Endometrial microvascular endothelial cells (primary cell): ENCODE results near the gene PRICKLE2. TPM values are rescaled to one million over a fixed set of nuclear protein-coding genes. Genes with fewer than 3 reads are reported as not detected.

Experiments
- in situ Hi-C: cut with HindIII; loops from 2 replicates; pipeline ENCODE4 v1.10.0; 2017; ENCODE audit warnings: low sequenced_read_pairs, low pct_unique_long_range_greater_than_20kb; ENCODE audit errors: inconsistent ontology term
- total RNA-seq: library from RNA; depleted of rRNA; stranded (reverse); fragments of >200 nt; gene quantifications from one replicate; pipeline ENCODE4 v1.2.3, GENCODE V29; 2015; ENCODE audit errors: inconsistent ontology term

Gene PRICKLE2
- total RNA-seq, 1 donor from 2014 or later: 0.56 TPM

DNA sequence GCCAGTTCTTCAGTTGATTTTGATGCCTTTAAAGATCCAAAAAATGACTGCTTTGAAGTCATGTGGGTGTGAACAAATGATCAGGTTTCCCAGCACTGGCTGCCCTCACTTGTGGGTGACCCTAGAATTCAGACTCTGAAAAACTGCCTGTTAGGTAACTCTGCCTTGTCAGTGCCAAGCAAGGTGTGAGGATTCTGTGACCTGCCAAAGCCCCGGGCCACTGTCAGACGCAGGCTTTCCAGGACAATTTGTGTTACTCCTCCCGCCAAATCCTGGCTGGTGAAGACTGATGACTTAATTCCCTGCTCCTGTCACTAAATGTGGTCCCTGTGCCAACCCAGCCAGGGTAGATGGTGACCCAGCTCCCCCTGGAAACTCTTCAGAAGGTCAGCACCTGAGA lies 102.8 kb downstream of the PRICKLE2 start:
- in situ Hi-C loops: no loop called here

DNA sequence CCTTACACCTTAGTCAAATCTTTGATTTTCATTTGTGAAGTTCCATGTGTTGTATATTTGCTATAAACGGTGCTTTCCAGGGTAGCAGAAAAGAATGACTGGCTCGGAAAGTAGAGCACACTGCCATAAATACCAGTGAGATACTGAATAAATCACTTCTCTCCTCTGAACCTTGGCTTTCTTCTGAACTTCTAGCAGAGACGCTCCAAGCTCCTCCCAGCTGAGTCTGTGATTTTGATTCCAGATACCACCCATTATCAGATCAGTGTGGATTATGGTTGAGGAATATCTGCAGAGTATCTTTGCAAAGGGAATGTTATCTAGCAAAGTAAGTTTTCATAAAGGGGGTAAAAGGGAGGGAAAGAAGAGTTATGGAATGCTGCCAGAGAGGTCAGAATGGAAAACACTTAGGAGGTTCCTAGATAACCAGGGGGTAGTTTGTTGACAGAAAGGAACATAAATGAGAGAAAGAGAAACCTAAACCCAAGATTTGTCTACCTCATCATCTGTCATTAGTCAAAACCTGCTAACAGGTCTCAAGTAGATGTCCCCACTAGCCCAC lies 103.4 kb downstream of the PRICKLE2 start:
- in situ Hi-C loops: no loop called here

DNA sequence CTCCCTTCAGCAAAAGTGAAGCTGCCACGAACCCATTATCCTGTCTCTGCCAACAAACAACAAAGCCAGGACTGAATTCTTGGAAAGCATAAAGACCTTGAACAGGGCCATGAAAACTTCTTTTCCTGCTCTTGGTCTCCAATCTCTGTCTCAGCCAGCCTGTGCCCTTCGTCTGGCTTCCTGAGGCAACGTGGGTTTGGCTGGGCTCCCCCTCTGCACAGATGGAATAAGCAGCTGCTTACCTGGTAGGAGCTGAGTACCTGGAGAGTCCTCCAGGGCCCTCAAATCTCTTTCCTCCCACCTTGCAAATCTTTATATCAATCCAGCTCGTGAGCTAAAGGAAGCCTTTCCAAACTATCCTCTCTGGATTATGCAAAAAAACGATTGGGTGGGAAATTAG lies 104.4 kb downstream of the PRICKLE2 start:
- in situ Hi-C loops: no loop called here

DNA sequence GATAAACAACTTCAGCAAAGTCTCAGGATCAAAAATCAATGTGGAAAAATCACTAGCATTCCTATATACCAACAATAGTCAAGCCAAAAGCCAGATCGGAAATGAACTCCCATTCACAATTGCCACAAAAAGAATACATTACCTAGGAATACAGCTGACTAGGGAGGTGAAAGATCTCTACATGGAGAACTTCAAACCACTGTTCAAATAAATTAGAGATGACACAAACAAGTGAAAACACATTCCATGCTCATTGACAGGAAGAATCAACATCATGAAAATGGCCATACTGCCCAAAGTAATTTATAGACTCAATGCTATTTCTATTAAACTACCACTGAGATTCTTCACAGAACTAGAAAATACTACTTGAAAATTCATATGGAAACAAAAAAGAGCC lies 107.8 kb downstream of the PRICKLE2 start:
- in situ Hi-C loops: no loop called here

DNA sequence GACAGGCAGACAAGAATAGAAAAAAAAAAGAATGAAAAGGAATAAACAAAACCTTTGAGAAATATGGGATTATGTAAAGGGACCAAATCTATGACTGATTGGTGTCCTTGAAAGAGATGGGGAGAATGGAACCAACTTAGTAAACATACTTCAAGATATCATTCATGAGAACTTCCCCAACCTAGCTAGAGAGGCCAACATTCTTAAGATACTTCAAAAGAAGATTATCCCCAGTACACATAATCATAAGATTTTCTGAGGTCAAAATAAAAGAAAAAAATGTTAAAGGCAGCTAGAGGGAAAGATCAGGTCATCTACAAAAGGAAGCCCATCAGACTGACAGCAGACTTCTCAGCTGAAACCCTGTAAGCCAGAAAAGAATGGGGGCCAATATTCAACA lies 110.6 kb downstream of the PRICKLE2 start:
- in situ Hi-C loops: no loop called here

DNA sequence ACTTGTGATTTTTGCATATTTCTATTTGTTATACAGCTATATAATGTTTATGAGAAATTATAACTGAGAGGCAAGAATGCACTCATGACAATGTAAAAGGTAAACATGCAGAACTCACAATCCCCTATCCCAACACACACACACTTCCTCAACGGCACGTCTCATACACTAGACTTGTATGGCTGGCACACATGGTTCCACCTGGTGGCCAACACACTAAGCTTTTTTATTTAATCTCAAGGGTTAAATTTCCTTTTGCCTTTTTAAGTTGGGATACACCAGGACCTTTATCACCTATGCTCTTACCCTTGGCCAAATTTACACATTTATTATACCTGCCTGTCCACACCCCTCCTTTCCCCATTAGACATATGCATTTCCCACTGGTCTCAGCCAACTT lies 113.4 kb downstream of the PRICKLE2 start:
- in situ Hi-C loops: no loop called here

DNA sequence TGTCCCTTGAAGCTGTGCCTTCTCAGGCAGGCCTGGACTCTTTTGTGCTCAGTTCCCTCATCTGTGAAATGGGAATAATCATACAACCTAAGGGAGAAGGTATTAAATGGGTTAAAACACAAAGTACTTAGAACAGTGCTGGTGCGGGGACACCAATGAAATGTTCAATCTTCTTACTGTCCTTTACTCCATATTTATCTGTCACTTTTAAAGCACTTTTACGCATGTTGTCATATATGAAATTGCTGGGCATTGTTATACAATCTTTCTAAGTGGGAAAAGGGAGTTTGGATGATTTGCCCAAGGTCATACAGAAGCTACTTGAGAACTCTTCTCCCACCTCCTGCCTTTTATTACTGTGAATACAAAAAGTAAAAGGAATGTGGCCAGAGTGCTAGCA lies 114.2 kb downstream of the PRICKLE2 start:
- in situ Hi-C loops: no loop called here

- in situ Hi-C loops: no loop called here
These were observed 115.2 kb downstream of the PRICKLE2 start for GRCh38 chr3:64110071-64110470.

DNA sequence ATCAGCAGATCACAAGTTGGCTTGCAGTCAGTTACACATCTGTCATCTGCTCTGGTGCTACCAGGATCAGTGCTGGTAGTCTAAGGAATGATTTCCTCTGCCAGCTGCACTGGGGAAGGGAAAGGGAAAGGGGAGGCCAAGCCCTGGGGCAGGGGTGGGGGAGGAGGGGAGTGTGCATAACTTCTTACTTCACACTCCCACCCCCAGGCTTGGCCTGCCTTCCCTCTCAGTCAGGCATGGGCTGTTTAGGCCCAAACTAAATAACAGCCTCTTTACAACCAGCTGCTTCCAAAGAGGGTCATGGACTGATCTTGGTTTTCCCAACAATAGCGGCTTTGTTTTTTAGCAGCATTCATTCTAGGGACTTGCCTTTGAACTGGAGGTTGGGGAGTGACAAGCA lies 115.8 kb downstream of the PRICKLE2 start:
- in situ Hi-C loops: no loop called here

GRCh38 chr3:64108784-64109317 lies 116.4 kb downstream of the PRICKLE2 start:
- in situ Hi-C loops: no loop called here

DNA sequence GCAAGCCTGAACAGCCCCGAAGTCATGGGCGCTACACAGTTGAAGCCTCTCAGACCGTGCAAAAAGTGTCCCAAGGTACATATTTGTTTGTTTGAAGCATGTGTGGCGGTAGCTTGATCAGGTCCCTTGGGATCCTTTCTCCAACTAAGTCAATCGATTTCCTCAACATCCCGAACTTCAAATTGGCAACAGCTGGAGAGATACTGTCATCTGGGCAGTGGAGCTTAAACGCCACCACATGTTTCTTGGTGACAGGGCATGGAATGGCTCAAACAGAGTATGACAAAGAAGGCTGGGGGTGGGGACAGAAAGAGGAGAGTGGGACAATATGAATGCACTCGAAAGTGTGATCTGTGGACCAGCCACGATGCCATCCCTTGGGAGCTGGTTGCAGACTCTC lies 117.0 kb downstream of the PRICKLE2 start:
- in situ Hi-C loops: no loop called here

GRCh38 chr3:64107190-64107589 lies 118.1 kb downstream of the PRICKLE2 start:
- in situ Hi-C loops: no loop called here

- in situ Hi-C loops: no loop called here
These were observed 119.5 kb downstream of the PRICKLE2 start for GRCh38 chr3:64105816-64106215.

GRCh38 chr3:64104691-64105111 lies 120.6 kb downstream of the PRICKLE2 start:
- in situ Hi-C loops: no loop called here

DNA sequence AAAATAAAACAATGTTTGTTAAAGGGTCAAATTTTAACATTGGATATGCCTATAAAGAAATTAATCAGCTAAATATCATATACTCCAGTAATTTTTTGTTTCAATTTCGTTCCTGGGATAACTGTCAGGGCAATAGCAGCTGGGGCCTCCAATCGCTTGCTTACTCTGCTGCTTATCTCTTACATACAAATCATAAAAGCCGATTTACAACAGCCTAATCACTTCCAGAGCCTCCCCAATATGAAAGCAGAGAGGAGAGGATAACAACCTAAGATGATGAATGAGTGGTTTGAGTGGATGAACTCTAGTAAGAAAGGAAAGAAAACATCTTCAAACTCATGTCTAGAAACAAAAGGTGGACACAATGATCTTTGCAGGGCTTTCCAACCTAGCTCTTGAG lies 121.3 kb downstream of the PRICKLE2 start:
- in situ Hi-C loops: no loop called here

DNA sequence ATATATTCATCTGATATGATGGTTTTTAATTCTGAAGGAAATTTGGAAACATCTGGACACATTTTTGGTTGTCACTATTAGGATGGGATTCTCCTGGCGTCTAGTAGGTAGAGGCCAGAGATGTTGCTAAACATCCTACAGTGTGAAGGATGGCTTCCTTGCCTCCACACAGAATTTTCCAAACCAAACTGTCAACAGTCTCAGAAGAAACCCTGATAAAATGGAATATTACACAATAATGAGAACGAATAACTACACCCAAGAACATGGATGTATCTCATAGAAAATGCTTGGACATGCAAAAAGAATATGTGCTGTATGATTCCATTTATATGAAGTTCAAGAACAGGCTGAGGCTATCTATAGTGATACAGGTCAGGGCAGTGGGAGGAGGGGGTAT lies 122.1 kb downstream of the PRICKLE2 start:
- in situ Hi-C loops: no loop called here

DNA sequence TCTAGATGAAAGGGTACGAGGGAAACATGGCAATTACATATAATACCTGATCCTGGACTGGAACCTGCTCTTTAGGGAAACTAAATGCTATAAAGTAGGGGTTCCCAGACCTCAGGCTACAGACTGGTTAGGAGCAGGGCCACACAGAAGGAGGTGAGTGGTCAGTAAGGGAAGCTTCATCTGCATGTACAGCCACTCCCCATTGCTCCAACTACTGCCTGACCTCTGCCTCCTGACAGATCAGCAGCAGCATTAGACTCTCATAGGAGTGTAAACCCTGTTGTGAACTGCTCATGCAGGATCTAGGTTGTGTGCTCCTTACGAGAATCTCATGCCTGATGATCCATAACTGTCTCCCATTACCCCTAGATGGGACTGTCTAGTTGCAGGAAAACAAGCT lies 123.1 kb downstream of the PRICKLE2 start:
- in situ Hi-C loops: no loop called here

DNA sequence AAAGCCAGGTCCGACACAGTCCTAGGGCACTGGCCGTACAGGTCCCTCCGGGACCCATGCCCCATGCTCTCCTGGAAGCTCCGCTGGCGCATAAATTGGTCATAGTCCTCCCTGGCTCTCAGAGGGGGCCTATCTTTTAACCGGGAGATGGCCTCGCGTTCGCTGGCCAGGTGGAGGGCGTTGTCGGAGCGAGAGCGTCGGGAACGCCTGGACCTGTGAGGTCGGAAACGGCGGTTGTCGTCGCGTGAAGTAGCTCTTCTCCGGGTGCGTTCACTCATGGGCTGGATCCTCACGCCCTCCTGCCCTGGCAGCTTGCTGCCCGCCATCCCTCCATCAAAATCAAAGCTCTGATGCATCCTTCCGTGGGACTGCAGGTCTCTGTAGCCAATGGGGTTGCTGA lies 126.0 kb downstream of the PRICKLE2 start:
- in situ Hi-C loops: no loop called here

GRCh38 chr3:64098670-64099069 lies 126.6 kb downstream of the PRICKLE2 start:
- in situ Hi-C loops: no loop called here

DNA sequence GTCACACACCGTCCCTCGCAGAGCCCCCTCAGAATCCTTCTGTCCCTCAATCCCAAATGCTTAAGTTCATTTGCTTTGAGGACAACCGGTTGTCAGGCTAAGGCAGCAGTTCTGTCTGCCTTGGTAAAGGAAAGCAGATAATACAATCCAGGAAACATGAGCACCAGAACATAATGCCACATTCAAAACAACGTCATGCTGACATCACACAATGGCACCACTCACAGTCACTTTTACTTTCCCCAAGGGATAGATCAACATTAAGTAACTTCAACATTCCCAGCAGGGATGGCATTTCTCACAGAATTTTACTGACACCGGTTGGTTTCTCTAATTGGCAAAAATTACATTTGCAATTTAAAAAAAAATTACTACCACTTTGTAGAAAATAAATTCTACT lies 127.3 kb downstream of the PRICKLE2 start:
- in situ Hi-C loops: no loop called here

DNA sequence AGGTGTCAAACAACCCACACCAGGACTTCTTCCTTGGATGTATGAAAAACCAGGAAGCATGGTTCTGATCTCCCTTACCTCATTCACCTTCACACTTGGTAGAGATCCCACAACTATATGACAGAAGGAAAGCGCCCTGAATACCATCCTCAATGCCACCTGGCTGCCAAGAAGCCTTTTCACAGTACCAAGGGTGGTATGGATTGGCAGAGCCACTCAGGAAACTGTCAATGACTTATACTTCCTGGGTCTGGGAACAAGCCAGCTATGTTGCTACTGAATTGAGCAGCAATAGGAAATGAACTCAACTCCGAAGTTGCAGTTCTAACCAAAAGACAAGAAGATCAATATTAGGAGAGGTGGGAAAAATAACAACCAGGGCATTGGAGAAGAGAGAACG lies 129.5 kb downstream of the PRICKLE2 start:
- in situ Hi-C loops: no loop called here
